GM19468 (cell line): ENCODE data around the gene BTBD6.
A peak's percentile ranks its signal among the peaks of the same experiment; 100 is the strongest.
"Not testable (repeated sequence)": the region's sequence is repeated elsewhere in the genome, so short reads cannot be mapped to it uniquely, and the experiment has no call there.

ENCODE experiments used
- ATAC-seq: cut with Tn5 transposase; IDR thresholded peaks from one replicate; pipeline ENCODE4 v1.9.1; 2021; ENCODE audit warnings: mild to moderate bottlenecking, moderate library complexity, moderate number of reproducible peaks; ENCODE audit not compliant: unreplicated experiment; ENCODE audit errors: extremely low read depth

Gene BTBD6

GRCh38 chr14:105287249-105288102 lies 39.1 kb downstream of the BTBD6 start:
- ATAC-seq, result no peak

- not testable (repeated sequence) for ATAC-seq
Observed at GRCh38 chr14:105288936-105289335, 40.6 kb downstream of the BTBD6 start.

- ATAC-seq, result no peak
Observed at GRCh38 chr14:105290621-105291346, 42.5 kb downstream of the BTBD6 start.

- no peak for ATAC-seq
Observed at GRCh38 chr14:105292826-105293711, 44.7 kb downstream of the BTBD6 start.

GRCh38 chr14:105294142-105294597 lies 45.8 kb downstream of the BTBD6 start:
- ATAC-seq, result peak; percentile 64

GRCh38 chr14:105297311-105297710 lies 49.0 kb downstream of the BTBD6 start:
- ATAC-seq, result not testable (repeated sequence)

GRCh38 chr14:105299654-105300541 lies 51.6 kb downstream of the BTBD6 start:
- no peak for ATAC-seq
